Left ventricle myocardium inferior (tissue), 1 donor: ENCODE data around the gene PANK4. TPM values are rescaled to one million over a fixed set of nuclear protein-coding genes. Genes with fewer than 3 reads are reported as not detected.
"Not testable (repeated sequence)": the region's sequence is repeated elsewhere in the genome, so short reads cannot be mapped to it uniquely, and the experiment has no call there.

Experiments
- DNase-seq: peaks from one replicate; pipeline ENCODE4 v3.0.0-alpha.2; 2020
- H3K27ac ChIP-seq: fragments of 200-600 bp; replicated peaks from 2 replicates; pipeline ENCODE4 v1.8.0; 2021
- H3K27me3 ChIP-seq: fragments of 200-600 bp; 2 replicates; pipeline ENCODE4 v1.8.0; 2021; ENCODE audit warnings: low read depth
- H3K36me3 ChIP-seq: fragments of 200-600 bp; 2 replicates; pipeline ENCODE4 v1.8.0; 2021
- H3K4me1 ChIP-seq: fragments of 200-600 bp; 2 replicates; pipeline ENCODE4 v1.8.0; 2021
- H3K4me3 ChIP-seq: fragments of 200-600 bp; 2 replicates; pipeline ENCODE4 v1.8.0; 2021; ENCODE audit warnings: mild to moderate bottlenecking, moderate library complexity
- H3K9me3 ChIP-seq: fragments of 200-600 bp; replicated peaks from 2 replicates; pipeline ENCODE4 v1.8.0; 2021
- intact Hi-C: fragments of 100-400 bp; cut with micrococcal nuclease; formaldehyde crosslinking; loops from one replicate; pipeline ENCODE4 v1.11.0; 2022
- total RNA-seq: library from RNA; stranded (reverse); fragmentation: NEBNext Ultra II Directional; extraction: Animal tissue kit (Norgen Biotek cat#: 25700); gene quantifications from one replicate; pipeline ENCODE4 v1.2.1, GENCODE V29; 2021
- TF ChIP-seq, protein P1 (sequence below): fragments of 200-600 bp; IDR thresholded peaks from 2 replicates; pipeline ENCODE4 v1.8.0; 2021; ENCODE audit warnings: antibody characterized with exemption, mild to moderate bottlenecking, borderline replicate concordance
- donor health status: DM: no; HTN: yes; CAD: no; lungs with severe emphysema.

Gene PANK4
- total RNA-seq, 1 donor from 2014 or later = 42.8 TPM

DNA sequence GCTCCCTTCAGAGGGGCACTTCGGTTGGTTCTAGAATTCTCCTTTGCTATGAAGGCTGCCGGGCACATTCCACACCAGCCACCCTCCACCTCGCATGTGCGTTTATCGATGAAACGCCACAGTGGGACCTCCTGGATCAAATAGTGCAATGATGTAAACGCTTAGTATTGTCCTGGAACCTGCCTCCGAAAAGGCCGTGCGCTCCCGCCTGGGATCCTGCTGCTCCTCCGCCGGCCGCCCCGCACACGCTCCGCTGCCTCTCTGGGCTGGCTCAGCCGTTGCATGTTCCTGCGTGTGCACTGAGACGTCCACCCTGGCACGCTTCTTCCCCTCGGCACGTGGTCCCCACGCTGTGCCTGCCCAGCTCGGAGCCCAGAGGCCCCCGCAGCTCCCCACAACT is 25.8 kb upstream of the PANK4 start:
- DNase-seq = no peak
- H3K27me3 ChIP-seq = peaks cover 9% of the 10 kb centered on the region
- TF ChIP-seq, protein P1, sequence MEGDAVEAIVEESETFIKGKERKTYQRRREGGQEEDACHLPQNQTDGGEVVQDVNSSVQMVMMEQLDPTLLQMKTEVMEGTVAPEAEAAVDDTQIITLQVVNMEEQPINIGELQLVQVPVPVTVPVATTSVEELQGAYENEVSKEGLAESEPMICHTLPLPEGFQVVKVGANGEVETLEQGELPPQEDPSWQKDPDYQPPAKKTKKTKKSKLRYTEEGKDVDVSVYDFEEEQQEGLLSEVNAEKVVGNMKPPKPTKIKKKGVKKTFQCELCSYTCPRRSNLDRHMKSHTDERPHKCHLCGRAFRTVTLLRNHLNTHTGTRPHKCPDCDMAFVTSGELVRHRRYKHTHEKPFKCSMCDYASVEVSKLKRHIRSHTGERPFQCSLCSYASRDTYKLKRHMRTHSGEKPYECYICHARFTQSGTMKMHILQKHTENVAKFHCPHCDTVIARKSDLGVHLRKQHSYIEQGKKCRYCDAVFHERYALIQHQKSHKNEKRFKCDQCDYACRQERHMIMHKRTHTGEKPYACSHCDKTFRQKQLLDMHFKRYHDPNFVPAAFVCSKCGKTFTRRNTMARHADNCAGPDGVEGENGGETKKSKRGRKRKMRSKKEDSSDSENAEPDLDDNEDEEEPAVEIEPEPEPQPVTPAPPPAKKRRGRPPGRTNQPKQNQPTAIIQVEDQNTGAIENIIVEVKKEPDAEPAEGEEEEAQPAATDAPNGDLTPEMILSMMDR = no peak
- H3K9me3 ChIP-seq = no peaks in the 10 kb centered on the region
- peak overlapping the region; percentile 64 for H3K4me3 ChIP-seq
- no peaks in the 10 kb centered on the region for H3K36me3 ChIP-seq
- intact Hi-C loops = no loop called here
- H3K27ac ChIP-seq = peak overlapping the region; percentile 97
- H3K4me1 ChIP-seq = peaks cover 64% of the 10 kb centered on the region

DNA sequence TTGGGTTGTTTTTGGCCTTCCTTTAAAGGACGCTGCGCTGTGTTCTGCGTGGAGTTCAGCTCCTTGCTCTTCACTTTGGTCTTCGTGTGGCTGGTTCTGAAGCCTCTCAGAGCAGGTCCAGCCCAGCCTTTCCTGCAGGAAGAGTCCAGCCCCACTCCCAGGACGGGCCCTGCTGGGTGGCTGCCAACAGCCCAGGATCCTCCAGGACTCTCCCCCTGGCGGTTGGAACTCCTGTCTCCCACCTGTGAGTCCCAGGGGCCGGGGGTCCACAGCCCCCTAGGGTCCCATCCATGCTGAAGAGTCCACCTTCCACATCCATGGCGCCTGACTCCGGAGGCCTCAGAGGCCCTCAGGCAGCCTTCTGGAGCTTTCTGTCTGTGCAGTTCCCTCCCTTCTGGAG is 25.1 kb upstream of the PANK4 start:
- peak; percentile 66 for DNase-seq
- H3K27me3 ChIP-seq, H3K9me3 ChIP-seq, intact Hi-C loops, H3K36me3 ChIP-seq: not testable (repeated sequence)
- Histone ChIP-seq H3K27ac (peak overlapping the region; percentile 97), H3K4me3 (peak overlapping the region; percentile 64), H3K4me1 (peaks cover 64% of the 10 kb centered on the region)
- TF ChIP-seq, protein P1 = peak; percentile 48

DNA sequence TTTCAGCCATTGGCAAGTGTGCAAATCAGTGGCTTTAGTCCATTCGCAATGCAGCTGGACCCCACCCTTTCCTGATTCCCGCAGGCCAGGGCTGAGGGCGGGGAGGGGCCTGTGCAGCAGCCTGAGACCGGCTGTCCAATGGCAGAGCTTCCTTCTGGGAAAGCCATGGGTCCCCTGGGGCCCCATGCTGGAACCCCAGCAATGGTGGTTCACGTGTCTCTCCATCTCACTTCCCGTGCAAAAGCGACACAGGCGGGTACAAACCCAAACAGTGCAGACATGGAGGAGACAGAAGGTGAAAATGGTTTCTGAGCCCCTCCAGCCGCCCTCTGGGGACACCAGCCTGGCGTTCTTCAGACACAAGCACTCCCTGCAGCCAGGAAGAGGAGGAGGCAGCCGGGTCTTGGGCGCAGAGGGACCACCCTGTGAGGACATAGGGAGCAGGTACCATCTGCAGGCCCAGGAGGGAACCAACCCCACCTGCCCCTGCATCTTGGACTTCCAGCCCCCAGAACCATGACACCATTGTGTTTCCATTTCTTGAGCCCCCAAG is 24.0 kb upstream of the PANK4 start:
- H3K9me3 ChIP-seq, H3K36me3 ChIP-seq, intact Hi-C loops, DNase-seq, H3K27me3 ChIP-seq: not testable (repeated sequence)
- peak overlapping the region; percentile 97 for H3K27ac ChIP-seq
- peaks cover 64% of the 10 kb centered on the region for H3K4me1 ChIP-seq
- peak overlapping the region; percentile 73 for H3K4me3 ChIP-seq

DNA sequence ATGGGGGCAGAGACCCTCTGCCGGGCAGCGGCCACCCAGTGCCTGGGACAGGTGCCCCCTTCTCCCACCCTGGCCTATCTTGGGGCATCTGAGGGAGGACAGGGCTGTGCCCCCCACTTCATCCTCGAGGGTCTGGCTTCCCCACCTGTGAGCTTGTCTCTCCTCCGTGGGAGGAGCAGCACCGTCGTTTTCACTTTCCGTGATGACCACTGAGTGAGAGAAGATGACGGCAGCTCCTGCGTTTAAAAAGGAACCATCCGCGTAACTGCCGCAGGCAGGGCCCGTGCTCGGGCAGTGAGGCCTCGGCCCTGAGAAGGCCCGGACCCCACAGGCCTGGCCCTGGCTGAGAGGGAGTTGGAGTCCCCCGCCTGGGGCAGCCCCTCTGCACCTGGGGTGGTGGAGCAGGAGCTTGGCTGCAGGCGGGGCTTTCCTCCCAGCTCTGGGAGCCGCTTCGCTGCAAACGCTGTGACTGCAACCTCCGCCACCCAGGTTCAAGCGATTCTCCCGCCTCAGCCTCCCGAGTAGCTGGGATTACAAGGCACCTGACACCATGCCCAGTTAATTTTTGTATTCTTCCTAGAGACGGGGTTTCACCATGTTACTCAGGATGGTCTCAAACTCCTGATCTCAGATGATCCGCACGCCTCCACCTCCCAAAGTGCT is 23.1 kb upstream of the PANK4 start:
- peak overlapping the region; percentile 97 for H3K27ac ChIP-seq
- intact Hi-C loops, H3K36me3 ChIP-seq, H3K27me3 ChIP-seq, H3K9me3 ChIP-seq, DNase-seq: not testable (repeated sequence)
- peaks cover 64% of the 10 kb centered on the region for H3K4me1 ChIP-seq
- peak overlapping the region; percentile 73 for H3K4me3 ChIP-seq

DNA sequence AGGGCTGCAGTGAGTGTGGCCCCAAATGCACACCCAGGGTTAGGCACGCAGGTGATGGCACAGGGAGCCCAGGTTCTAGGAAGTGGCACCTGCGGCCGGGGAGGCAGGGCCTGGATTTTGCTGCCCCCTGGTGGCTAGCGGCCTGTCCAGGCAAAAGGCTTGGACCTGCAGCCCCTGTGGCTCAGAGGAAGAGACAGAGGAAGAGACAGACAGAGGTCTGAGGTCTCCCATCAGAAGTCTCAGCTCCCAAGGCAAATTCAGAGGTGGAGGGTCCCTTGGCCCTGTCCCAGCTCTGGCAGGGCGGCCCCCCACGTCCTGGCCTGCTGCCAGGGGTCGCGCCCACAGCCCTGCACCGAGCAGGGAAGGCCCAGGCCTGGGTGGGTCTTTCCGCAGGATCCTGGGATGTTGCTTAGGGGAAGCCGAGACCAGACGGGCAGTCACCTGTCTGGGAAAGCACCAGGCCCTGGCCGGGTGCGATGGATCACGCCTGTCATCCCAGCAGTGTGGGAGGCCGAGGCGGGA is 21.7 kb upstream of the PANK4 start:
- no peaks in the 10 kb centered on the region for H3K27me3 ChIP-seq
- intact Hi-C loops = no loop called here
- no peaks in the 10 kb centered on the region for H3K9me3 ChIP-seq
- peak overlapping the region; percentile 73 for H3K4me3 ChIP-seq
- DNase-seq = peak; percentile 83
- H3K4me1 ChIP-seq = peaks cover 69% of the 10 kb centered on the region
- H3K27ac ChIP-seq = peak overlapping the region; percentile 97
- TF ChIP-seq, protein P1 = peak; percentile 98
- H3K36me3 ChIP-seq = no peaks in the 10 kb centered on the region

DNA sequence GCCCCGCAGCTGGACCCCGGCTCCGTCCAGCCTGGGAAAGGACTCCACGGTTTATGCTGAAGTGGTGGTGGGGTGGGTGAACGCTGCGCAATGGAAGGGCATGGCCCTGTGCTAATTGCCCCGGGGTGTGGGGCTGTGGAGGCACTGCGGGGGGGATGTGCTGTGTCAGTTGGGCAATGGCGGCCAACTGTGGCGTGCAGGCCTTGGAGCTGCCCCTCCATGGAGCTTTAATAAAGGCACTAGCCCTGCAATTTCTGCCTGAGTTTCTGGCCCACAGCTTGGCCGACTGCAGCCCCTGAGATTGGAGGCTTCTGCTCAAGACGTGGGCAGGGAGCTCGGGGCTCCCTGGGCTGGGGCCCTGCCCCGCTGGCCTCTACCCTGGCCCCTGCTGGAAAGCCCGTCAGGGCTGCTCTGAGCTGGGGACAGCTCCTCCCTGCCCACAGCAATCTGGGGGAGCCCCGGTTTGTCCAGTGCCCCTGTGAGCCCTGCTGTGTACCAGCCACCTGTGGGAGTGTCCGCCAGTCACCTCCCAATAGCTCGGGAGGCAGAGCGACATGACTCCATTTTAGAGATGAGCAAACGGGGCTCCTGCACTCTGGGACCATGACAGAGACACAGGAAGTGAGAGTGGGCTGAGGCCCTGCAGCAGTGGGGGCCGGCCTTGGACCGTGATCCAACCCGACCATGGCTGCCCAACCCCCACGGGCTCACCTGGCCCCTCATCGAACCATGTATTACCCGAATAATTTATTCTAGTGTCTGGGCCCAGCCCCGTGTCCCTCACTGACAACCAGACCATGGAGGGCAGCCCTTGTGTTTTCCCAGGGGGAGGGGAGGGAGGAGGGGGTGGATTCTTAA is 21.0 kb upstream of the PANK4 start:
- Histone ChIP-seq H3K9me3 (no peaks in the 10 kb centered on the region), H3K27me3 (no peaks in the 10 kb centered on the region), H3K4me1 (peaks cover 76% of the 10 kb centered on the region), H3K27ac (peak overlapping the region; percentile 97), H3K4me3 (peak overlapping the region; percentile 73), H3K36me3 (no peaks in the 10 kb centered on the region)
- intact Hi-C loops = no loop called here
- DNase-seq = no peak
- TF ChIP-seq, protein P1 = no peak
